ENCODE measurements around the gene DCLK2. TPM values are rescaled to one million over a fixed set of nuclear protein-coding genes. Genes with fewer than 3 reads are reported as not detected.

Gene DCLK2
- total RNA-seq = 1 to 10 TPM; 3.0 to 3.1 TPM
- long read RNA-seq = 0 reads

- ATAC-seq (peak; percentile 63), DNase-seq (peak in 1 of 2 donors; percentile 64)
- intact Hi-C loops (cut with DNase I, micrococcal nuclease) = no loop called here
Measured at GRCh38 chr4:150078041-150078578, at the start of gene DCLK2. Gene DCLK2 (plus strand): TSS chr4:150078445. CDS start chr4:150079028, 583 bp downstream.

DNA sequence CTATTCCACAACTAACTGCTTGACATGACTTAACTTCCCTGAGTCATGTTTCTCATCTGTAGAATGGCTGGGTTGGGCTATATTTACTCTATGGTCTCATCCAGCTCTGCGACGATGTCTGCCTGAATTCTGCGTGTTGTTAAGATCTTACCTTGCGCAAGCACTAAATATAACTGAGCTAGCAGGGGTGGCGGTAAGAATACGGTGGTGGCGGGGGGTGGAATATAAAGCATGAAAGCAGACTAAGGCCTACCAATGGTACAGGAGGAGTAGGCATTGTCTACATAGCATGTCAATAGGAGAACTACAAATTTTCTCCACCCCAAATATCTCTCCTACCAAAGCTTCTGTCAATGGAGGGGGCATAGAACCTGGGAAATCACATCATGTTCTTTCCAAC is 45.7 kb upstream of the DCLK2 start:
- DNase-seq (no peak), ATAC-seq (no peak)
- intact Hi-C loops (cut with DNase I, micrococcal nuclease) = no loop called here

DNA sequence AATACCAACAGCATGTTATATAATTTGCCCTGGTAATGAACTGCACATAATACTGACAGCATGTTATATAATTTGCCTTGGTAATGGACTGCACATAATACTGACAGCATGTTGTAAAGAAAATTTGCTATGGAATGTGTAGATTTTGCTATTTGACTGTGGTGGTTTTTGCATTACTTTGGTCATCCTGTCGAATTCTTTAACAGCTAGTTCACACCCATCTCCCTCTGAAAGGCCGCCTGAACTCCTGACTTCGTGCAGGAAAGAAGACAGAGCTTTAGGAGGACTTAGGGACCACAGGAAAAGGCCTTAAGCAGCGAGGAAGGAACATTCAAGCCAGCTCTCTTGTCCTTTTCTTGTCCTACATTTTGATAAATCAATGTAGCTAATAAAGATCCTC is 45.2 kb upstream of the DCLK2 start:
- ATAC-seq (no peak), DNase-seq (no peak)
- intact Hi-C loops (cut with DNase I, micrococcal nuclease) = no loop called here

DNA sequence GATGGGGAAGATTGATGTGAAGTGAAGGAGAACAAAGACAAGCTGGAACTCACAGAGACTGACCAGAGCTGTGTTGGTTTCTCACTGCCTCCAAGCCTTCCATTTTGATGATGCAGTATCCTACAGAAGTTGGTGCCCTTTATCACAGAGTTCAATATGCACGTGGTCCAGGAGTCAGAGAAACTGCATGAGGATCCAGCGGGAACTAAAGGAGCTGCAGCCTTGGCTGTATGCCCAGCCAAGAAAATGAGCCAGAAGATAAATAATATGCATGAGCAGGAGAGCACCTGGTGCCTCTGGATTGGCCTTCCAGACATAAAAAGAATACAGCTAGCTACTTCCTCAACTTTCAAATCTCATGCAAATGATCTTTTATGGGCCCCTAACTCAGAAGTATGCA is 44.3 kb upstream of the DCLK2 start:
- ATAC-seq (peak; percentile 97), DNase-seq (peak; percentile 62 to 69)
- intact Hi-C loops (cut with DNase I, micrococcal nuclease) = no loop called here

DNA sequence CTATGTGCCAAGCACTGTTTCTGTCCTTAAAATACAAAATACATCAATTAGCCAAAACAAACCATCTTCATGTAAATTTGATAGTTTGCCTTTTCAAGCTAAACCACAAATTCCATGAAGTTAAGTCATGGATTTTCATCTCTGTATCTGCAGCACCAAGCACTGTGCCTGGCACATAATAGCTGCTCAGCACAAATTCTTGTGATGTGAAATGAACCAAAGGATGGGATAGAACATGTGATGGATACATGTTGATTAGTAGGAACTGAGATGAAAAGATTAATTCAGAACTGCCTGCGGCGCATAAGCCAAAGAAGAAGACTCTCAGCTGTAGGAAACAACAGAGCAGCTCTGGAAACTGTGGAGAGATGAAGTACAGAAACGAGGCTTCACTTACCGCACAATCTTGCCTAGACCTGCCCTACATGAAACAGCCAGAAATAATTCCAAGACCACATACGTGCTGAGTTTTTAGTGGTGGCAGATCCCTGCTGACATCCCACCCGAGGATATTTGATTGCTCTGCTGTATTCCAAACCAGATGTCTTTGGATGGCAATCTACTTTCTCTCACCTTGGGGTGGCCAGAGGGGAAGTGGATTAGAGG is 40.9 kb upstream of the DCLK2 start:
- ATAC-seq (no peak), DNase-seq (no peak)
- intact Hi-C loops (cut with DNase I, micrococcal nuclease) = no loop called here

DNA sequence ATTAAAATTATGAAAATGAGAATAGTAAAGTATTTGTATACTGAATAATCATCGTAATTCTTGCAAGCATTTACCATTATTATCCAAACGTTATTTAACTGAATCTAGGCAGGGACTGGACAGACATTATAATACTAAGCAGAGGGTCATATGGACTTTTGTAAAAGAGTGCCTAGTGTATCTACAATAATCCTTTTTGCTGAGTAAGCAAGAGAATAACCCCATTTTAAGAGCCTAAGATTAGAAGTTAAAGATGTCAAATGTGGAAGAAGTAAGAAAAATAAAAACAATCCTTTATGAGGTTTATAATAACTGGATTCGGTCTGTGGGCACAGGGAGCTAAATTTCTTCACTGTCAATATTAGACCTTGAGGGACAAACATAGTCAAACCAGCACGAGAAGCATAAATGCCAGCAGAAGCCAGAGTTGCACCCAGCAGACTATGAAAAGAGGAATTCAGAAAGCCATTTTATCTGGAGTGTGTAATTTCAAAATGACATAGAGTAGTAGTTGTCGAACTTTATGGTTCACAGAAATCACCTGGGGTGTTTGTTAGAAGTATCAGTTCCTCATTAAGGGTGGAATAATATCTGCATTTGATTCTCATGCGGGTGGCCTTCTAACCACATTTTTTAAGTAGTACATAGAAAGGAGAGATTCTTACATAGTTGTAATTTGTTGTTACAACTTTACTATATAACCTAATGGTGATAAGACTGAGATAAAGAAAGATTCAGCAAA is 39.7 kb upstream of the DCLK2 start:
- ATAC-seq (no peak), DNase-seq (no peak)
- intact Hi-C loops (cut with DNase I, micrococcal nuclease) = no loop called here

GRCh38 chr4:150039274-150040127 is 38.7 kb upstream of the DCLK2 start:
- intact Hi-C loops (cut with DNase I, micrococcal nuclease) = no loop called here
- ATAC-seq (no peak), DNase-seq (no peak)

DNA sequence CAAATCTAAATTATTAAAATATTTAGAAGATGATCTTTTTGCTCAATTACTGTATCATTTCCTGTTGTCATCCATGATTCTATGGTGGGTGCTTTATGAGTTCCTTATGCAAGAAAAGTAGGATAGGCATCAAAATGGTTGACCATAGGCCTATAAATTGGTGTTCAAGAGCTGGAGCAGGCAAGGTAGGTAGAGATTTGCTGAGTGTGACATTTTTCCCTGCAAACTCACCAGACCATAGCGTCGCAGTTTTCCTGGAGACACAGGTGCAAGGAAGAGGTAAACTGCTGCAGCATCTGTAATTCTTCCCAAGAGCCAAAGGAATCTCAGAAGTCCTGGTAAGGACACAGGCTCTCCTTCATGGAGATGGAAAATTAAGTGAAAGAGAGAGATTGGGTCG is 33.7 kb upstream of the DCLK2 start:
- DNase-seq = no peak
- ATAC-seq = no peak
- intact Hi-C loops (cut with DNase I, micrococcal nuclease) = no loop called here

DNA sequence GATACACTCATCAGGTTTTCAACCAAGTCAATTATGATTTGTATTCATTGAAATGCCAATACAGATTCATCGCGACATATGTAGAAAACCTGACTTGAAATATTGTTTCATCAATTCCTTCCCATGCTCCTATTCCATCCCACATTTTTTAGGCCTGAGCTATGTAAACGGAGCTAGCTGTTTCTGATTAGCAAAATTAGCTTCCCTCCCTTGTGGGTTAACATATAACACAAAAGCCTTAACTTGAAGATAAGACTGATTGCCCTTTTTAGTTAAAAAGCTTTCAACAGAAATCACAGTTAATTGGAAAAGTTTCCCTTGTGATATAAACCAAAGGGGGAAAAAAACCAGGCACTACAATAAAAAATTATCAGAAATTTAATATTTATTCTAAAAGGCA is 32.8 kb upstream of the DCLK2 start:
- DNase-seq (no peak), ATAC-seq (no peak)
- intact Hi-C loops (cut with DNase I, micrococcal nuclease) = no loop called here

GRCh38 chr4:150046728-150047217 is 31.5 kb upstream of the DCLK2 start:
- DNase-seq = no peak
- ATAC-seq = no peak
- intact Hi-C loops (cut with DNase I, micrococcal nuclease) = no loop called here

DNA sequence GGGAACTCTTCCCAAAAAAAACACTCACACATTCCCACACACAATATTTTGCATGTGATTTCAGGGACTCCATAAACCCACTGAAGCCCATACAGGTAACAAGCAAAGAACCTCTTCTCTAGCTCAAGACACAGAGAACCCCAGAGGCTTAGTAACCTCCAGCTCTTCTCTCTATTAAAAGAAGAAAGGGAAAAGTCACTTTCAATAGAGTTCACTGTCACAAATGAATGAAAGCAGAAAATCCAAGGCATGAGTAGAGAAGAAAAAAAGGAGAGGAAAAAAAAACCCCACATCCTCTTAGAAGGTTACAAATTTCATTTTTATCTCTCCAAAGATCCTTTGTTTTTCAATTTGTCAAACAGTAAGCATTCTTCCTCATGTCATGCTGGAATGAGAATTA is 30.7 kb upstream of the DCLK2 start:
- no peak for DNase-seq
- intact Hi-C loops (cut with DNase I, micrococcal nuclease) = no loop called here
- no peak for ATAC-seq

DNA sequence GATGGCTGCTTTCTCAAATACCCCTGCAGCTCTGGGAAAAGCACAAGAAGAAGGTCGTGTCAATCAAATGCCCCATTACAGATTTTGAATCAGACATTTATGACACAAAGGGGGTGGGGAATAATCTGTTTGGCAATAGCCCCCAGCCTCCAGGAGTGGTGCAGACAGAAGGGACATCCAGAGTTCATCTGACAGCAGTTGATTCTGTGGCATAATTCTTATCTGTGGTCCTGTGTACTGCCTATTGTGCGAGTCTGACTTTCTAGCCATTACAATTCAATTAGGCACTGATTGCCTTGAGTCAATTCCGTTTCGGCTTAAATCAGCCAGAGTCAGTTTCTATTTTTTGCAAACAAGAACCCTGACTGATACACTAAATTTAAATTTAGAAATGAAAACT is 28.6 kb upstream of the DCLK2 start:
- intact Hi-C loops (cut with DNase I, micrococcal nuclease) = no loop called here
- ATAC-seq = no peak
- no peak for DNase-seq

DNA sequence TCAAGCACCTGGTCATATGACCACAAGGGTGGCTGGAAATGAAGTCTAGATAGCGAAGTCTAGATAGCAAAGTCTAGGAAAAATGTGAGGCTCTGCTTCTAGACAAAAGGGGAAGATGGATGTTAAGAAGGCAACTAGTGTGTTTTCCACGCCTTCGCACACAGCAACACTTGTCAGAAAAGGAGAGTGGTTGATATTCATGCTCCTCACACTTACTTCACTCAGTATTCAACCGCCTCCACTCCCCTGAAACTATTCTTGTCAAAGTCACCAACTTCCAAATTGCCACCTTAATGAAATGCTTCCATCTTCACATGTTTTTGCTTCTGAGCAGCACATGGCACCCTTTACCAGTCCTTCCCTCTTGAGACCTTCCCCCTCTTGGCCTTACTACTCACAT is 27.7 kb upstream of the DCLK2 start:
- no peak for DNase-seq
- intact Hi-C loops (cut with DNase I, micrococcal nuclease) = no loop called here
- no peak for ATAC-seq

DNA sequence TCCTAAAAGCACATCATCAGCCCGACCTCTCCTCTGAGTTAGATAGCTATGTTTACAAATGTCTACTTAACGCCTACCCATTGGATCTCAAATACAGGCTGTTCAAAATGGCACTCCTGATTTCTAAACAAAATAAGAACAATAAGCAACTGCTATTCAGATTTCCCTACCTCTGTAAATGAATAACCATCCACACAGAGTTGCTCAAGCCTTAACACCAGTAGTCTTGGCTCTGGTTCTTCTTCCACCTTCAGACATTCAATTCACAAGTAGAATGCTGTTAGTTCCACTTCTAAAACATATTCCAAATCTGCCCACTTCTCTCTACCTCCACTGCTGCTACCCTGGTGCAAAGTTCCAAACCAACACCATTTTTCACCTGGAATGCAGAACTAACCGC is 27.1 kb upstream of the DCLK2 start:
- intact Hi-C loops (cut with DNase I, micrococcal nuclease) = no loop called here
- ATAC-seq = no peak
- DNase-seq = no peak

DNA sequence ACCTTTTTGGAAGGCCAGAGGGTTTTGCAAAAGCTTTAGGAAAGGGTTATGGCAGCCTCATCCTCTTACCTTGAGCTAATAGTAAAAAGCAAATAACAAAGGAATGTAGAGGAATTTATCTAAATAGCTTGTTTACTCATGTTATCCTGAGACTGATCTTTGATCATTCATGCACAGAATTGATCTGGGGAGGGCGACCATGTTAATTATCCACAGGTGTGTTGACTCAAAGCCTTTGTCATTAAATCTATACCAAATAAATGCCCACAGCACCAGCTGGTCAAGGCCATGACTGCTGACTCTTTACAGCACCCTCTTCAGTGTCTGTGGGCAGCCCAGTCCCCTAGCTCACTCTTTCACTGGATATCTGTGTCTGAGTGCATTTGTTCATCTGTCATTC is 22.8 kb upstream of the DCLK2 start:
- no peak for DNase-seq
- no peak for ATAC-seq
- intact Hi-C loops (cut with DNase I, micrococcal nuclease) = no loop called here

DNA sequence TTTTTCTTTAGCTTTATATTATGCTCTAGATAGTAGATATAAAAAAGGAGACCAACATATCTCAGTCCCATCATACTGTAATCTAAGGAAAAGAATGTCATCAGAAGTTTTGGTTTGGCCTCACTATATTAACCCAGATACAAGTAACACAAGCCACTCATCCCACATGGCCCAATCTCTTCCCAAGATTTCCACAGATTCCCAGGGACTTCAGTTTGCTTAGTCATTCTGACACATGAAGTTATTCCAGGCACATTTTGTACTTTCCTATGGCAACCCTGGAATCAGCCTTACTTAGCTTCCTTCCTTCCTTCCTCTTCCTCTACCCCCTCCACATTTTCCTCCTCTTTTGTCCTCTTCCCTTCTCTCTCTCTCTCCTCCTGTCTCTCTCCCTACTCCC is 21.7 kb upstream of the DCLK2 start:
- ATAC-seq = no peak
- no peak for DNase-seq
- intact Hi-C loops (cut with DNase I, micrococcal nuclease) = no loop called here

DNA sequence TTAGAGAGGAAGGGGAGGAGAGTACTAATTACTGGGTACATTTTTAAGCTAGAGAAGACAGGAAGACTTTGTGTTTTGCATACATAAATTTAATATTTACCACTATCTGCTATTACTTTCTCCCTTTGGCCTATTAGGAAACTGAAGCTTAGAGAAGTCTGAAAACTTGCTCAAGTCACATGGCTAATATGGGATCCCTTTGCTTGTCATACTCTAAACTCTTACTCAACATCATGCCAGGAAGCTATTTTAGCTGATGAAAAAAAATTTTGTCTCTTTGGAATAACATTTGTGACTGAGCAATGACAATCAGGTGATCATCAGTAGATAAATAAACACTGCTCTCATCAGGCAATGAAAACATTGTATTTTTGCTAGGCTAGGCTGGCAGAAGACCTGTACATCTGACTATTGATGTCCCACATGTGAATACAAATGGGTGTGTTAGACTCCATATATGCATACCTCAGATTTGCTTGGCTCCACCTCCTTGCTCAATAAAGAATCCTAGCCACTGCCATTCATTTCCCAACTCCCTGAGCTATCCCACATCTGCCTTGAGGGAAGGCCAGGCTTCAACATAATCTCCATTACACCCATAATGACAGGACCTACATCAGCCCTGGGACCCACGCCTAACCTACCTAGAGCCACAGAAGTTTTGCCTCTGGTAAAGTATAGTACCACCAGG is 17.0 kb upstream of the DCLK2 start:
- no peak for DNase-seq
- intact Hi-C loops (cut with DNase I, micrococcal nuclease) = no loop called here
- ATAC-seq = no peak

GRCh38 chr4:150063128-150063527 is 15.1 kb upstream of the DCLK2 start:
- intact Hi-C loops (cut with DNase I, micrococcal nuclease) = no loop called here
- DNase-seq (no peak), ATAC-seq (no peak)

GRCh38 chr4:150065740-150066139 is 12.5 kb upstream of the DCLK2 start:
- no peak for DNase-seq
- no peak for ATAC-seq
- intact Hi-C loops (cut with DNase I, micrococcal nuclease) = no loop called here
